Retinal pigment epithelial cell (primary cell): ENCODE measurements around the gene OBSL1.

Experiments
- DNase-seq: peaks from one replicate; pipeline ENCODE4 v3.0.0-alpha.2; 2010; ENCODE audit warnings: low read depth
- H3K4me3 ChIP-seq: 2 replicates; pipeline ENCODE4 v1.5.1; 2011; ENCODE audit warnings: mild to moderate bottlenecking, low read length, control low read depth, moderate library complexity
- CTCF ChIP-seq: conservative IDR thresholded peaks from 2 replicates; pipeline ENCODE4 v1.5.1; 2011; ENCODE audit warnings: low read depth, low read length, control low read depth, inconsistent platforms

The OBSL1 gene

GRCh38 chr2:219536967-219537366, 34.4 kb downstream of the OBSL1 start:
- DNase-seq: no peak
- no peak overlapping the region for H3K4me3 ChIP-seq
- TF ChIP-seq CTCF: no peak

- H3K4me3 ChIP-seq: no peak overlapping the region
- TF ChIP-seq CTCF: no peak
- no peak for DNase-seq
These were observed 34.9 kb downstream of the OBSL1 start for GRCh38 chr2:219536425-219536824.

- H3K4me3 ChIP-seq: no peak overlapping the region
- no peak for DNase-seq
- no peak for TF ChIP-seq CTCF
These were observed 37.2 kb downstream of the OBSL1 start for GRCh38 chr2:219533930-219534661.

- no peak for DNase-seq
- H3K4me3 ChIP-seq: no peak overlapping the region
- TF ChIP-seq CTCF: no peak
These were observed 39.0 kb downstream of the OBSL1 start for GRCh38 chr2:219532378-219532649.

- no peak for TF ChIP-seq CTCF
- DNase-seq: no peak
- H3K4me3 ChIP-seq: no peak overlapping the region
These were observed 39.5 kb downstream of the OBSL1 start for GRCh38 chr2:219531639-219532377.

GRCh38 chr2:219530048-219530963, 41.0 kb downstream of the OBSL1 start:
- peak overlapping the region; percentile 18 for H3K4me3 ChIP-seq
- DNase-seq: no peak
- peak; percentile 94 for TF ChIP-seq CTCF
